Prostate gland (tissue), 2 donors: ENCODE data around the gene MTMR3. TPM values are rescaled to one million over a fixed set of nuclear protein-coding genes. Genes with fewer than 3 reads are reported as not detected.

Experiments
- DNase-seq: peaks from one replicate; pipeline ENCODE4 v3.0.0-alpha.2; 2019; ENCODE audit warnings: low spot score
- H3K27ac ChIP-seq, 2 donors: fragments of 200-600 bp; sonication (generic); 2 replicates each; pipeline ENCODE4 v1.5.1; 2017 to 2019
- H3K27me3 ChIP-seq: fragments of 200-600 bp; sonication (generic); replicated peaks from 2 replicates; pipeline ENCODE4 v1.5.1; 2019; ENCODE audit not compliant: insufficient read depth
- H3K36me3 ChIP-seq, 2 donors: fragments of 200-600 bp; sonication (generic); 1 replicate in 1 of 2; 2 replicates in 1 of 2; pipeline versions ENCODE4 v1.5.1 to v1.8.1; 2017 to 2019
- H3K4me1 ChIP-seq: fragments of 200-600 bp; sonication (generic); replicated peaks from 2 replicates; pipeline ENCODE4 v1.5.1; 2019
- H3K4me3 ChIP-seq, 2 donors: fragments of 200-600 bp; sonication (generic); 2 replicates each; pipeline ENCODE4 v1.5.1; 2017 to 2019
- H3K9me3 ChIP-seq: fragments of 200-600 bp; sonication (generic); 2 replicates; pipeline ENCODE4 v1.5.1; 2017
- CTCF ChIP-seq, 4 experiments: fragments of 200-600 bp in 2 of 4; fragments of 450-650 bp in 2 of 4; sonication (generic) in 2 of 4; IDR thresholded peaks; 1 replicate in 3 of 4; 2 replicates in 1 of 4; pipeline ENCODE4 v1.5.1; 2016 to 2019; ENCODE audit warnings: antibody characterized with exemption in 4 of 4, mild to moderate bottlenecking in 2 of 4, moderate library complexity in 2 of 4
- POLR2A ChIP-seq: fragments of 450-650 bp; IDR thresholded peaks from one replicate; pipeline ENCODE4 v1.6.1; 2016; ENCODE audit warnings: antibody characterized with exemption, mild to moderate bottlenecking
- POLR2AphosphoS5 ChIP-seq: sonication (generic); formaldehyde crosslinking; IDR thresholded peaks from one replicate; pipeline ENCODE4 v1.6.1; 2017; ENCODE audit warnings: antibody characterized with exemption
- WGBS: methylation state at CpG from one replicate; pipeline ENCODE4 v1.1.5; 2018; 5-methylcytosine and 5-hydroxymethylcytosine counted together
- intact Hi-C: fragments of 100-400 bp; cut with DNase I; formaldehyde crosslinking; loops from one replicate; pipeline ENCODE4 v1.14.2; 2022
- total RNA-seq, 2 donors: library from RNA; depleted of rRNA; stranded (reverse); fragments of >200 nt; gene quantifications; one replicate each; pipeline ENCODE4 v1.1.0, GENCODE V29; 2016

MTMR3 gene
- total RNA-seq, 2 donors from 2014 or later, result 37.9 to 93.7 TPM

GRCh38 chr22:29964776-29965175 lies 81.8 kb downstream of the MTMR3 start:
- Histone ChIP-seq H3K9me3 (no peaks in the 10 kb centered on the region), H3K27ac (no peak overlapping the region), H3K36me3 (no peaks in the 10 kb centered on the region), H3K4me1 (no peaks in the 10 kb centered on the region), H3K27me3 (no peaks in the 10 kb centered on the region), H3K4me3 (no peak overlapping the region)
- intact Hi-C loops, result no loop called here
- 94% methylated on average over 5 of the region's 5 CpGs for WGBS
- TF ChIP-seq CTCF (IDR thresholded peaks at IDR 0.05) (no peak), POLR2A (no peak)
- no peak for DNase-seq

- H3K4me1 ChIP-seq, result no peaks in the 10 kb centered on the region
- no peak overlapping the region for H3K4me3 ChIP-seq
- DNase-seq, result no peak
- TF ChIP-seq POLR2AphosphoS5, result no peak
- TF ChIP-seq CTCF (IDR thresholded peaks at IDR 0.05), result no peak
- TF ChIP-seq POLR2A, result no peak
- intact Hi-C loops, result no loop called here
- no peaks in the 10 kb centered on the region for H3K9me3 ChIP-seq
- no peak overlapping the region for H3K27ac ChIP-seq
- no peaks in the 10 kb centered on the region for H3K36me3 ChIP-seq
- no peaks in the 10 kb centered on the region for H3K27me3 ChIP-seq
Observed at GRCh38 chr22:29967461-29967860, 84.5 kb downstream of the MTMR3 start.

GRCh38 chr22:29971607-29972006 lies 88.6 kb downstream of the MTMR3 start:
- H3K36me3 ChIP-seq, result no peaks in the 10 kb centered on the region
- H3K4me3 ChIP-seq, result no peak overlapping the region
- intact Hi-C loops, result no loop called here
- no peaks in the 10 kb centered on the region for H3K27me3 ChIP-seq
- no peak overlapping the region for H3K27ac ChIP-seq
- 38% methylated on average over 3 of the region's 3 CpGs for WGBS
- H3K9me3 ChIP-seq, result no peaks in the 10 kb centered on the region
- no peak for DNase-seq
- TF ChIP-seq CTCF (IDR thresholded peaks at IDR 0.05) (no peak), POLR2AphosphoS5 (no peak), POLR2A (no peak)
- no peaks in the 10 kb centered on the region for H3K4me1 ChIP-seq

- intact Hi-C loops, result no loop called here
- Histone ChIP-seq H3K9me3 (no peaks in the 10 kb centered on the region), H3K27me3 (no peaks in the 10 kb centered on the region), H3K4me1 (no peaks in the 10 kb centered on the region), H3K4me3 (no peak overlapping the region), H3K36me3 (no peaks in the 10 kb centered on the region), H3K27ac (no peak overlapping the region)
- 78% methylated on average over 2 of the region's 2 CpGs for WGBS
- DNase-seq, result no peak
- TF ChIP-seq CTCF (IDR thresholded peaks at IDR 0.05) (no peak), POLR2AphosphoS5 (no peak)
Observed at GRCh38 chr22:29972121-29972520, 89.1 kb downstream of the MTMR3 start.

GRCh38 chr22:29973269-29973668 lies 90.3 kb downstream of the MTMR3 start:
- H3K9me3 ChIP-seq, result no peaks in the 10 kb centered on the region
- H3K4me1 ChIP-seq, result no peaks in the 10 kb centered on the region
- intact Hi-C loops, result no loop called here
- WGBS, result 94% methylated on average over 4 of the region's 4 CpGs
- no peaks in the 10 kb centered on the region for H3K27me3 ChIP-seq
- DNase-seq, result no peak
- H3K27ac ChIP-seq, result no peak overlapping the region
- H3K36me3 ChIP-seq, result no peaks in the 10 kb centered on the region
- H3K4me3 ChIP-seq, result no peak overlapping the region
- TF ChIP-seq POLR2AphosphoS5, result no peak
- no peak for TF ChIP-seq POLR2A
- TF ChIP-seq CTCF (IDR thresholded peaks at IDR 0.05), result no peak
